GM18526 (cell line): ENCODE results near the gene EEPD1.

Experiments
- POLR2A ChIP-seq: IDR thresholded peaks from 3 replicates; pipeline ENCODE4 v1.6.1; 2011; ENCODE audit not compliant: insufficient read length; ENCODE audit errors: extremely low read depth

EEPD1 gene

GRCh38 chr7:36283711-36284130 lies 130.7 kb downstream of the EEPD1 start:
- no peak for TF ChIP-seq POLR2A

- TF ChIP-seq POLR2A, result no peak
Measured at GRCh38 chr7:36284456-36285090, 131.5 kb downstream of the EEPD1 start.

- TF ChIP-seq POLR2A, result no peak
Measured at GRCh38 chr7:36285276-36285675, 132.2 kb downstream of the EEPD1 start.

- no peak for TF ChIP-seq POLR2A
Measured at GRCh38 chr7:36286226-36286625, 133.2 kb downstream of the EEPD1 start.

- TF ChIP-seq POLR2A, result no peak
Measured at GRCh38 chr7:36286688-36287087, 133.6 kb downstream of the EEPD1 start.

GRCh38 chr7:36287371-36288241 lies 134.6 kb downstream of the EEPD1 start:
- no peak for TF ChIP-seq POLR2A

GRCh38 chr7:36288501-36288900 lies 135.4 kb downstream of the EEPD1 start:
- TF ChIP-seq POLR2A, result no peak

GRCh38 chr7:36289833-36290661 lies 137.0 kb downstream of the EEPD1 start:
- no peak for TF ChIP-seq POLR2A

- no peak for TF ChIP-seq POLR2A
Measured at GRCh38 chr7:36291387-36292316, 138.6 kb downstream of the EEPD1 start.

GRCh38 chr7:36295090-36295489 lies 142.0 kb downstream of the EEPD1 start:
- TF ChIP-seq POLR2A, result no peak

GRCh38 chr7:36296284-36296683 lies 143.2 kb downstream of the EEPD1 start:
- no peak for TF ChIP-seq POLR2A

GRCh38 chr7:36297364-36298009 lies 144.4 kb downstream of the EEPD1 start:
- no peak for TF ChIP-seq POLR2A

- no peak for TF ChIP-seq POLR2A
Measured at GRCh38 chr7:36298106-36298505, 145.1 kb downstream of the EEPD1 start.

GRCh38 chr7:36299223-36299774 lies 146.2 kb downstream of the EEPD1 start:
- no peak for TF ChIP-seq POLR2A
